HFFc6 (cell line): ENCODE data around the gene ZDHHC17. TPM values are rescaled to one million over a fixed set of nuclear protein-coding genes. Genes with fewer than 3 reads are reported as not detected.

Source experiments
- DNase-seq: peaks from one replicate; pipeline ENCODE4 v3.0.0-alpha.2; 2018
- H3K27ac Mint-ChIP-seq: 2 replicates; pipeline ENCODE4 v1.8.0; 2020; ENCODE audit warnings: mild to moderate bottlenecking, mixed read lengths
- H3K27me3 Mint-ChIP-seq: 2 replicates; pipeline ENCODE4 v1.8.0; 2021; ENCODE audit warnings: mild to moderate bottlenecking, moderate library complexity, mixed read lengths; ENCODE audit not compliant: insufficient read depth
- H3K36me3 Mint-ChIP-seq: 2 replicates; pipeline ENCODE4 v1.8.0; 2021; ENCODE audit warnings: low read depth, mixed read lengths
- H3K4me1 Mint-ChIP-seq: 2 replicates; pipeline ENCODE4 v1.8.0; 2020; ENCODE audit warnings: low read depth, mixed read lengths
- H3K4me3 Mint-ChIP-seq: 2 replicates; pipeline ENCODE4 v1.8.0; 2020; ENCODE audit warnings: mild to moderate bottlenecking, moderate library complexity, mixed read lengths
- H3K9me3 Mint-ChIP-seq: 2 replicates; pipeline ENCODE4 v1.8.0; 2020; ENCODE audit warnings: mild to moderate bottlenecking, mixed read lengths
- CTCF ChIP-seq: fragments of 200-600 bp; sonication (generic); IDR thresholded peaks from 2 replicates; pipeline ENCODE4 v1.5.0; 2021; ENCODE audit warnings: antibody characterized with exemption, mild to moderate bottlenecking
- total RNA-seq, 6 experiments: library from RNA; stranded (reverse); fragmentation: NEBNext Ultra II Directional; extraction: Animal tissue kit (Norgen Biotek cat#: 25700); gene quantifications; 2 replicates in 1 of 6; 3 replicates in 5 of 6; pipeline ENCODE4 v1.2.3, GENCODE V29; 2021

Gene ZDHHC17
- total RNA-seq, 6 experiments from 2014 or later = 16.0 to 23.6 (median 19.2) TPM

GRCh38 chr12:76880519-76881023 is 116.7 kb downstream of the ZDHHC17 start:
- peak overlapping the region; percentile 23; the same call in 1 of the 2 replicates for H3K27ac Mint-ChIP-seq
- no peak overlapping the region for H3K4me3 Mint-ChIP-seq
- TF ChIP-seq CTCF = no peak
- H3K9me3 Mint-ChIP-seq = peaks cover 11% of the 10 kb centered on the region; the same call in 1 of the 2 replicates
- no peak for DNase-seq
- H3K36me3 Mint-ChIP-seq = 0 out of 2 replicates have a peak, but pooled peaks cover 6% of the 10 kb centered on the region
- peaks cover 49% of the 10 kb centered on the region for H3K4me1 Mint-ChIP-seq
- H3K27me3 Mint-ChIP-seq = peaks cover 2% of the 10 kb centered on the region; the same call in 1 of the 2 replicates

GRCh38 chr12:76881142-76881541 is 117.2 kb downstream of the ZDHHC17 start:
- H3K36me3 Mint-ChIP-seq = 0 out of 2 replicates have a peak, but pooled peaks cover 6% of the 10 kb centered on the region
- H3K27ac Mint-ChIP-seq = no peak overlapping the region
- TF ChIP-seq CTCF = no peak
- H3K4me1 Mint-ChIP-seq = peaks cover 49% of the 10 kb centered on the region
- H3K9me3 Mint-ChIP-seq = peaks cover 11% of the 10 kb centered on the region; the same call in 1 of the 2 replicates
- DNase-seq = no peak
- H3K4me3 Mint-ChIP-seq = no peak overlapping the region
- peaks cover 2% of the 10 kb centered on the region; the same call in 1 of the 2 replicates for H3K27me3 Mint-ChIP-seq

- H3K36me3 Mint-ChIP-seq = 0 out of 2 replicates have a peak, but pooled peaks cover 6% of the 10 kb centered on the region
- peaks cover 11% of the 10 kb centered on the region; the same call in 1 of the 2 replicates for H3K9me3 Mint-ChIP-seq
- no peak overlapping the region; the same call in 1 of the 2 replicates for H3K27ac Mint-ChIP-seq
- H3K4me3 Mint-ChIP-seq = no peak overlapping the region
- peaks cover 42% of the 10 kb centered on the region for H3K4me1 Mint-ChIP-seq
- no peak for DNase-seq
- no peak for TF ChIP-seq CTCF
- peaks cover 5% of the 10 kb centered on the region for H3K27me3 Mint-ChIP-seq
Measured at GRCh38 chr12:76882367-76882766, 118.5 kb downstream of the ZDHHC17 start.

GRCh38 chr12:76883151-76883550 is 119.2 kb downstream of the ZDHHC17 start:
- peaks cover 37% of the 10 kb centered on the region for H3K4me1 Mint-ChIP-seq
- H3K9me3 Mint-ChIP-seq = peaks cover 11% of the 10 kb centered on the region; the same call in 1 of the 2 replicates
- H3K4me3 Mint-ChIP-seq = 0 out of 2 replicates have a peak overlapping the region, but pooled peaks have one; percentile 12
- H3K27ac Mint-ChIP-seq = peak overlapping the region; percentile 34
- 0 out of 2 replicates have a peak, but pooled peaks cover 6% of the 10 kb centered on the region for H3K36me3 Mint-ChIP-seq
- DNase-seq = peak; percentile 74
- no peak for TF ChIP-seq CTCF
- peaks cover 4% of the 10 kb centered on the region for H3K27me3 Mint-ChIP-seq

GRCh38 chr12:76883811-76884210 is 119.9 kb downstream of the ZDHHC17 start:
- H3K4me1 Mint-ChIP-seq = peaks cover 37% of the 10 kb centered on the region
- TF ChIP-seq CTCF = no peak
- H3K36me3 Mint-ChIP-seq = 0 out of 2 replicates have a peak, but pooled peaks cover 6% of the 10 kb centered on the region
- H3K4me3 Mint-ChIP-seq = no peak overlapping the region; the same call in 1 of the 2 replicates
- DNase-seq = peak; percentile 11
- H3K27ac Mint-ChIP-seq = no peak overlapping the region; the same call in 1 of the 2 replicates
- H3K9me3 Mint-ChIP-seq = peaks cover 11% of the 10 kb centered on the region; the same call in 1 of the 2 replicates
- peaks cover 6% of the 10 kb centered on the region; the same call in 1 of the 2 replicates for H3K27me3 Mint-ChIP-seq
